Mesenchymal stem cell (in vitro differentiated cells and primary cell): ENCODE measurements around the gene ACTR6.

Source experiments
- DNase-seq: peaks from one replicate; pipeline ENCODE4 v3.0.0-alpha.2; 2013
- H2AFZ ChIP-seq: one replicate; pipeline ENCODE4 v1.6.1; 2013; ENCODE audit warnings: low read depth, mild to moderate bottlenecking, control low read depth, inconsistent platforms, low read length, moderate library complexity
- H2AK5ac ChIP-seq: 2 replicates; pipeline ENCODE4 v1.6.1; 2013; ENCODE audit warnings: low read length, moderate library complexity, mild to moderate bottlenecking, inconsistent platforms; ENCODE audit not compliant: severe bottlenecking
- H2BK120ac ChIP-seq: one replicate; pipeline ENCODE4 v1.6.1; 2013; ENCODE audit warnings: low read depth, mild to moderate bottlenecking, inconsistent platforms, low read length, moderate library complexity
- H2BK12ac ChIP-seq, 2 experiments: one replicate each; pipeline ENCODE4 v1.6.1; 2013; ENCODE audit warnings: inconsistent platforms in 2 of 2, low read length in 2 of 2, mild to moderate bottlenecking in 2 of 2, moderate library complexity in 2 of 2, control low read depth in 1 of 2
- H2BK15ac ChIP-seq: one replicate; pipeline ENCODE4 v1.6.1; 2013; ENCODE audit warnings: mild to moderate bottlenecking, low read depth, inconsistent platforms; ENCODE audit not compliant: poor library complexity, severe bottlenecking
- H2BK5ac ChIP-seq: 2 replicates; pipeline ENCODE4 v1.6.1; 2013; ENCODE audit warnings: low read depth, mild to moderate bottlenecking, low read length, control low read depth, inconsistent platforms; ENCODE audit not compliant: poor library complexity, severe bottlenecking
- H3K14ac ChIP-seq, 2 experiments: one replicate each; pipeline ENCODE4 v1.6.1; 2013; ENCODE audit warnings: inconsistent platforms in 2 of 2, low read length in 2 of 2, control low read depth in 1 of 2, mild to moderate bottlenecking in 1 of 2, moderate library complexity in 1 of 2
- H3K18ac ChIP-seq, 2 experiments: one replicate each; pipeline ENCODE4 v1.6.1; 2013; ENCODE audit warnings: inconsistent platforms in 2 of 2, low read length in 2 of 2, control low read depth in 1 of 2, low read depth in 1 of 2, mild to moderate bottlenecking in 1 of 2
- H3K23ac ChIP-seq, 2 experiments: one replicate each; pipeline ENCODE4 v1.6.1; 2013; ENCODE audit warnings: inconsistent platforms in 2 of 2, low read length in 2 of 2, mild to moderate bottlenecking in 2 of 2, moderate library complexity in 2 of 2, control low read depth in 1 of 2
- H3K27ac ChIP-seq: 2 replicates; pipeline ENCODE4 v1.5.1; 2013; ENCODE audit warnings: mild to moderate bottlenecking, moderate library complexity, low read length, control low read depth, inconsistent platforms; ENCODE audit not compliant: poor library complexity, severe bottlenecking
- H3K27me3 ChIP-seq, 2 experiments: 2 replicates each; pipeline versions ENCODE4 v1.6.1 to v1.7.0; 2013; ENCODE audit warnings: low read length in 2 of 2, mild to moderate bottlenecking in 2 of 2, moderate library complexity in 2 of 2, control low read depth in 1 of 2, inconsistent platforms in 1 of 2; ENCODE audit not compliant: control insufficient read depth in 1 of 2, insufficient read depth in 1 of 2
- H3K36me3 ChIP-seq, 2 experiments: 2 replicates each; pipeline versions ENCODE4 v1.6.1 to v1.7.0; 2013; ENCODE audit warnings: low read length in 2 of 2, control low read depth in 1 of 2, inconsistent platforms in 1 of 2, low read depth in 1 of 2, mild to moderate bottlenecking in 1 of 2; ENCODE audit not compliant: insufficient read depth in 2 of 2, control insufficient read depth in 1 of 2
- H3K4ac ChIP-seq, 2 experiments: one replicate each; pipeline ENCODE4 v1.6.1; 2013; ENCODE audit warnings: inconsistent platforms in 2 of 2, low read length in 2 of 2, mild to moderate bottlenecking in 2 of 2, moderate library complexity in 2 of 2, control low read depth in 1 of 2, low read depth in 1 of 2
- H3K4me1 ChIP-seq: 2 replicates; pipeline ENCODE4 v1.6.1; 2013; ENCODE audit warnings: low read depth, low read length, control low read depth; ENCODE audit not compliant: control insufficient read depth, insufficient read depth
- H3K4me2 ChIP-seq: 2 replicates; pipeline ENCODE4 v1.6.1; 2013; ENCODE audit warnings: low read length, mild to moderate bottlenecking, inconsistent platforms; ENCODE audit not compliant: poor library complexity, severe bottlenecking
- H3K4me3 ChIP-seq, 2 experiments: 2 replicates each; pipeline versions ENCODE4 v1.5.1 to v1.7.0; 2013; ENCODE audit warnings: low read length in 2 of 2, mild to moderate bottlenecking in 2 of 2, control low read depth in 1 of 2, low read depth in 1 of 2; ENCODE audit not compliant: insufficient read depth in 1 of 2
- H3K79me1 ChIP-seq: replicated peaks from 2 replicates; pipeline ENCODE4 v1.6.1; 2013; ENCODE audit warnings: mild to moderate bottlenecking, control low read depth, low read length, inconsistent platforms; ENCODE audit not compliant: poor library complexity, severe bottlenecking
- H3K9ac ChIP-seq: 2 replicates; pipeline ENCODE4 v1.7.0; 2013; ENCODE audit warnings: mild to moderate bottlenecking, low read length, moderate library complexity
- H3K9me3 ChIP-seq: 2 replicates; pipeline ENCODE4 v1.7.0; 2013; ENCODE audit warnings: mild to moderate bottlenecking, low read length; ENCODE audit not compliant: control insufficient read depth
- H4K8ac ChIP-seq: one replicate; pipeline ENCODE4 v1.6.1; 2013; ENCODE audit warnings: inconsistent platforms, mild to moderate bottlenecking, low read length, moderate library complexity
- H4K91ac ChIP-seq: one replicate; pipeline ENCODE4 v1.6.1; 2013; ENCODE audit warnings: mild to moderate bottlenecking, low read length, inconsistent platforms
- WGBS: methylation state at CpG from one replicate; pipeline ENCODE4 v1.1.7; 2013; ENCODE audit warnings: mixed read lengths; 5-methylcytosine and 5-hydroxymethylcytosine counted together

ACTR6 gene

GRCh38 chr12:100214518-100214917 lies 13.9 kb downstream of the ACTR6 start:
- Histone ChIP-seq H2AK5ac (no peak overlapping the region), H4K91ac (no peak overlapping the region), H3K4me2 (no peak overlapping the region), H3K9ac (peak overlapping the region; percentile 41), H3K79me1 (peaks cover 4% of the 10 kb centered on the region), H3K27me3 (no peaks in the 10 kb centered on the region), H2AFZ (no peak overlapping the region), H2BK5ac (no peak overlapping the region), H3K18ac (no peak overlapping the region), H3K9me3 (no peaks in the 10 kb centered on the region), H3K4ac (no peak overlapping the region), H3K14ac (no peak overlapping the region), H3K4me3 (peak overlapping the region in 1 of 2 experiments; percentile 5), H2BK120ac (no peak overlapping the region), H2BK15ac (no peak overlapping the region), H3K23ac (no peak overlapping the region), H2BK12ac (no peak overlapping the region), H4K8ac (no peak overlapping the region), H3K4me1 (peaks cover 3% of the 10 kb centered on the region), H3K36me3 (peaks cover 14 to 80% of the 10 kb centered on the region in 2 experiments), H3K27ac (no peak overlapping the region)
- 91% methylated on average over 1 of the region's 2 CpGs for WGBS
- DNase-seq: no peak

- Histone ChIP-seq H3K9me3 (no peaks in the 10 kb centered on the region), H3K27me3 (no peaks in the 10 kb centered on the region), H3K4me3 (peak overlapping the region in 1 of 2 experiments; percentile 5), H2BK120ac (no peak overlapping the region), H3K36me3 (peaks cover 14 to 80% of the 10 kb centered on the region in 2 experiments), H4K91ac (no peak overlapping the region), H2AFZ (no peak overlapping the region), H3K4me1 (peaks cover 3% of the 10 kb centered on the region), H2BK5ac (no peak overlapping the region), H3K23ac (no peak overlapping the region), H3K79me1 (peaks cover 3% of the 10 kb centered on the region), H2BK15ac (no peak overlapping the region), H2AK5ac (no peak overlapping the region), H4K8ac (no peak overlapping the region), H3K4ac (no peak overlapping the region), H3K18ac (no peak overlapping the region), H3K14ac (no peak overlapping the region), H3K4me2 (no peak overlapping the region), H3K27ac (no peak overlapping the region), H3K9ac (peak overlapping the region; percentile 41), H2BK12ac (no peak overlapping the region)
- DNase-seq: no peak
- WGBS: no CpG with 5 or more reads among the region's 1 CpG
These were observed 14.6 kb downstream of the ACTR6 start for GRCh38 chr12:100215209-100215608.

- H3K27ac ChIP-seq: no peak overlapping the region
- H4K8ac ChIP-seq: no peak overlapping the region
- 98% methylated on average over 4 of the region's 4 CpGs for WGBS
- H3K36me3 ChIP-seq: peaks cover 11 to 78% of the 10 kb centered on the region in 2 experiments
- no peak overlapping the region for H2BK5ac ChIP-seq
- no peak overlapping the region for H3K4me3 ChIP-seq
- no peak overlapping the region for H3K4me2 ChIP-seq
- no peak overlapping the region for H3K4ac ChIP-seq
- no peak for DNase-seq
- H3K79me1 ChIP-seq: peaks cover 2% of the 10 kb centered on the region
- H2BK12ac ChIP-seq: no peak overlapping the region
- H3K4me1 ChIP-seq: peaks cover 3% of the 10 kb centered on the region
- H3K9ac ChIP-seq: no peak overlapping the region
- H3K23ac ChIP-seq: no peak overlapping the region
- no peaks in the 10 kb centered on the region for H3K9me3 ChIP-seq
- H2AK5ac ChIP-seq: no peak overlapping the region
- H4K91ac ChIP-seq: no peak overlapping the region
- H3K14ac ChIP-seq: no peak overlapping the region
- no peak overlapping the region for H2AFZ ChIP-seq
- H3K27me3 ChIP-seq: no peaks in the 10 kb centered on the region
- no peak overlapping the region for H2BK15ac ChIP-seq
- no peak overlapping the region for H3K18ac ChIP-seq
- no peak overlapping the region for H2BK120ac ChIP-seq
These were observed 15.7 kb downstream of the ACTR6 start for GRCh38 chr12:100216337-100216736.

- H3K4ac ChIP-seq: no peak overlapping the region
- H3K27me3 ChIP-seq: no peaks in the 10 kb centered on the region
- peaks cover 2% of the 10 kb centered on the region for H3K79me1 ChIP-seq
- H2BK15ac ChIP-seq: no peak overlapping the region
- no peak for DNase-seq
- H4K91ac ChIP-seq: no peak overlapping the region
- H3K4me1 ChIP-seq: peaks cover 3% of the 10 kb centered on the region
- no peaks in the 10 kb centered on the region for H3K9me3 ChIP-seq
- no peak overlapping the region for H2AK5ac ChIP-seq
- H3K23ac ChIP-seq: no peak overlapping the region
- H3K4me3 ChIP-seq: no peak overlapping the region
- no peak overlapping the region for H3K14ac ChIP-seq
- H3K4me2 ChIP-seq: no peak overlapping the region
- WGBS: 98% methylated on average over 4 of the region's 5 CpGs
- H2AFZ ChIP-seq: no peak overlapping the region
- no peak overlapping the region for H2BK120ac ChIP-seq
- peaks cover 13 to 75% of the 10 kb centered on the region in 2 experiments for H3K36me3 ChIP-seq
- H2BK12ac ChIP-seq: no peak overlapping the region
- no peak overlapping the region for H3K18ac ChIP-seq
- H3K27ac ChIP-seq: no peak overlapping the region
- H2BK5ac ChIP-seq: no peak overlapping the region
- H4K8ac ChIP-seq: no peak overlapping the region
- no peak overlapping the region for H3K9ac ChIP-seq
These were observed 18.9 kb downstream of the ACTR6 start for GRCh38 chr12:100219328-100220109.
